Activated B cell treated with CpG ODN at 0.5 μM for 24 hours (primary cell): ENCODE results near the gene DLG2. TPM values are rescaled to one million over a fixed set of nuclear protein-coding genes. Genes with fewer than 3 reads are reported as not detected.

Experiments used
- ATAC-seq: fragments of 200-7000 bp; cut with Tn5 transposase; one replicate; pipeline ENCODE4 v1.10.0; 2021; ENCODE audit warnings: low read depth, mild to moderate bottlenecking, moderate library complexity
- CTCF ChIA-PET: fragments of 350-600 bp; sonication (Branson Sonifier 250); formaldehyde crosslinking; loops from one replicate; lab custom pipeline; 2021; ENCODE audit warnings: antibody characterized with exemption; lab: Charles Lee
- POLR2A ChIA-PET: fragments of 350-600 bp; sonication (Branson Sonifier 250); formaldehyde crosslinking; loops from one replicate; lab custom pipeline; 2021; ENCODE audit warnings: antibody characterized with exemption; lab: Charles Lee
- DNase-seq: peaks from one replicate; pipeline ENCODE4 v3.0.0; 2022
- H3K27ac Mint-ChIP-seq: one replicate; pipeline ENCODE4 v1.8.0; 2020; ENCODE audit warnings: mixed read lengths
- H3K27me3 Mint-ChIP-seq: one replicate; pipeline ENCODE4 v1.8.0; 2021; ENCODE audit warnings: mixed read lengths
- H3K36me3 Mint-ChIP-seq: one replicate; pipeline ENCODE4 v1.8.0; 2021; ENCODE audit warnings: low read depth, mixed read lengths
- H3K4me1 Mint-ChIP-seq: one replicate; pipeline ENCODE4 v1.8.0; 2021; ENCODE audit warnings: mixed read lengths
- H3K4me3 Mint-ChIP-seq: one replicate; pipeline ENCODE4 v1.8.0; 2020; ENCODE audit warnings: mild to moderate bottlenecking, mixed read lengths
- H3K9me3 Mint-ChIP-seq: one replicate; pipeline ENCODE4 v1.8.0; 2020; ENCODE audit warnings: mixed read lengths
- intact Hi-C: fragments of 100-400 bp; cut with micrococcal nuclease; formaldehyde crosslinking; loops from one replicate; pipeline ENCODE4 v1.15.1; 2024
- total RNA-seq: library from RNA; stranded (reverse); gene quantifications from 2 replicates; pipeline ENCODE4 v1.2.3, GENCODE V29; 2022
- TF ChIP-seq, protein P1 (sequence below): fragments of 200-600 bp; IDR thresholded peaks from one replicate; pipeline ENCODE4 v1.8.0; 2022; ENCODE audit warnings: antibody characterized with exemption, mild to moderate bottlenecking

DLG2 gene
- total RNA-seq, 1 donor from 2014 or later = 2.7 TPM

DNA sequence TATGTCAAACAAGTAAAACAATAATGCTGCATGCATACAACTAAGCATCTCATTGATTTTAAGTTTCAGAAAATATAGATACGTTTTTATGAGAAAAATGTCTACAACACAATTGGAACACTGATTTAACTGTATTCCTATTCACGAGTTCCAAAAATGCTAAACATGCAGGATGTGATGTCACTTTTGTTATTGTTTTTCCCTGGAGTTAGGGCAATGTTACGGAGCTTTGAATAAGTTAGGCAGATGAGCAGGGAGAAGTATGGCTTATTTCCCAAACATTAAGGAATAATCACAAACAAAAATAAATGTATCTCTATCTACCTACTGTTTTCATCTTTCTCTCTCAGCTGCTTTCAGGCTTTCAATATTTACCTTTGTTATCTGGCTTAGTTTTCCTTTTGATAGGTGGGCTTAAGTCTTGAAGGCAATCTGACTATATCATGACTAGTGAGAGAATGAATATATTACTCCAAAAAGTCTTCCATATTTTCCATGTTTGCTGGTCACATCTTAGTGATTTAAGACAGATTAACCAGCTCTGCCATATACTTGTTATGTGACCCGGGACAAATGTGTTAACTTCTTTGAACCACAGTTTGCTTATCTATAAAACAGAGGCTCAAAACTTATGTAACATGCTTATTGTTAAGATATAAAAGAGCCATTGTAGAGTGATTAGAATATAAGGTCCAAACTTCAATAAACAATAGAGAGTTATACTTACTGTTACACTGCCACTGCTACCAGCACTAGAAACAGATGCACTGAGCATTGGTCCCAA, 1486.6 kb downstream of the DLG2 start:
- H3K4me3 Mint-ChIP-seq = no peak overlapping the region
- CTCF ChIA-PET = no interaction called here
- H3K36me3 Mint-ChIP-seq = no peaks in the 10 kb centered on the region
- intact Hi-C loops = no loop called here
- no peaks in the 10 kb centered on the region for H3K4me1 Mint-ChIP-seq
- POLR2A ChIA-PET = no interaction called here
- H3K27me3 Mint-ChIP-seq = no peaks in the 10 kb centered on the region
- H3K9me3 Mint-ChIP-seq = no peaks in the 10 kb centered on the region
- ATAC-seq = no peak
- H3K27ac Mint-ChIP-seq = no peak overlapping the region
- TF ChIP-seq, protein P1, sequence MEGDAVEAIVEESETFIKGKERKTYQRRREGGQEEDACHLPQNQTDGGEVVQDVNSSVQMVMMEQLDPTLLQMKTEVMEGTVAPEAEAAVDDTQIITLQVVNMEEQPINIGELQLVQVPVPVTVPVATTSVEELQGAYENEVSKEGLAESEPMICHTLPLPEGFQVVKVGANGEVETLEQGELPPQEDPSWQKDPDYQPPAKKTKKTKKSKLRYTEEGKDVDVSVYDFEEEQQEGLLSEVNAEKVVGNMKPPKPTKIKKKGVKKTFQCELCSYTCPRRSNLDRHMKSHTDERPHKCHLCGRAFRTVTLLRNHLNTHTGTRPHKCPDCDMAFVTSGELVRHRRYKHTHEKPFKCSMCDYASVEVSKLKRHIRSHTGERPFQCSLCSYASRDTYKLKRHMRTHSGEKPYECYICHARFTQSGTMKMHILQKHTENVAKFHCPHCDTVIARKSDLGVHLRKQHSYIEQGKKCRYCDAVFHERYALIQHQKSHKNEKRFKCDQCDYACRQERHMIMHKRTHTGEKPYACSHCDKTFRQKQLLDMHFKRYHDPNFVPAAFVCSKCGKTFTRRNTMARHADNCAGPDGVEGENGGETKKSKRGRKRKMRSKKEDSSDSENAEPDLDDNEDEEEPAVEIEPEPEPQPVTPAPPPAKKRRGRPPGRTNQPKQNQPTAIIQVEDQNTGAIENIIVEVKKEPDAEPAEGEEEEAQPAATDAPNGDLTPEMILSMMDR = no peak
- DNase-seq = no peak

DNA sequence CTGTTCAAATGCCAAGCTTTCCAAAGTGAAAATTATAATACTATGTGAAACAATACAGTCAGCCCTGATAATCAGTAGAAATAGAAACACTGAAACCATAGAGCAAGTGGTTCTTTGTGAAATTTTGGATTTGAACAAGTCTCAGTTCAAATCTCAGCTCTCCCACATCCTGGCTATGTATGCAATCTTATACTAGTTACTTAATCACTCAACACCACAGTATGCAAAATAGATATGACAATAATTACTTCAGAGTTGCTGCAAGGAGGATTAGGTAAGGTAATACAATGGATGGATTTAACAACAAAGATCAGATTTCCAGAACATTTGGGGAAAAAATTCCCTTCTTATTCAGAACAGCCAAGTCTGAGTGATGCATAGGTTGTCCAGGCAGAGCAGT, 1489.2 kb downstream of the DLG2 start:
- no peaks in the 10 kb centered on the region for H3K4me1 Mint-ChIP-seq
- intact Hi-C loops = no loop called here
- POLR2A ChIA-PET = no interaction called here
- no peak overlapping the region for H3K4me3 Mint-ChIP-seq
- no peak overlapping the region for H3K27ac Mint-ChIP-seq
- no peak for ATAC-seq
- no peaks in the 10 kb centered on the region for H3K36me3 Mint-ChIP-seq
- CTCF ChIA-PET = no interaction called here
- DNase-seq = no peak
- no peaks in the 10 kb centered on the region for H3K9me3 Mint-ChIP-seq
- no peaks in the 10 kb centered on the region for H3K27me3 Mint-ChIP-seq
- TF ChIP-seq, protein P1 = no peak

DNA sequence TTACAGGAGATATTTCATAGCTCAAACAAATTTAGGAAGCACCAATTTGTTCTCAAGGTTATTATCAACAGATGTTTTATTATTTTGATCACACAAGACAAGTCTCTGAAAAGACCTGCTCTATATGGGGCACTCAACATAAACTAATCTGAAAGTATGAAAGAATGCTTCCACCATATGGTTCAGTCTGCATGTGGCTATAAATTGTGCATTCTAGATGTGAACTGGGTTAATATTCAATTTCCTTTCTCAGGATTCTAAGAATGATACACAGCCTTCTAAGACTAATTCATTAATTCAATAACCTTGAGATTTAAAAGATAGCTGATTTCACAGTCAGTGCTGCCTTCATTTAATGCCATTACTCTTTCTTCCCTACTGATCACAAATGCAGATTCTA, 1489.6 kb downstream of the DLG2 start:
- ChIA-PET POLR2A (no interaction called here), CTCF (no interaction called here)
- Mint-ChIP-seq H3K4me1 (no peaks in the 10 kb centered on the region), H3K27me3 (no peaks in the 10 kb centered on the region), H3K9me3 (peaks cover 2% of the 10 kb centered on the region), H3K36me3 (no peaks in the 10 kb centered on the region), H3K4me3 (no peak overlapping the region), H3K27ac (no peak overlapping the region)
- DNase-seq (no peak), ATAC-seq (no peak)
- TF ChIP-seq, protein P1 = no peak
- intact Hi-C loops = no loop called here

DNA sequence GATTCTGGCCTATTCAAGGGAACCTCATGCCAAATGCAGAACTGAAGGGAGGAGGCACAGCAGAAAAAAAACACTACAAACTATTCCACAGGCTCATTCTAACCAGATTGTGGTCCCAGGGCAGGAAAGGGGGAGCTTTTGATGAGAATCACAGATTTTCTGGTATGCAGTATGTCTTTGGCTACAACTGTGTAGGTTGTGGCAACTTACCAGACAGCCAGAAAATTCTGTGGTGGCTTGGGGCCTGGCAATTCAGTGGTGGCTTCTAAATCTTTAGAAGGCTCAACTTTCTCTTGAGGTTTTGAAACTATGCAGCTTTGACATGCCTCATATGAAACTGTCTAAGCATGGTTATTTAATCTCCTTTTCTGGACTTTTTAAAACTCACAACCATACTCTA, 1490.2 kb downstream of the DLG2 start:
- POLR2A ChIA-PET = no interaction called here
- ATAC-seq (no peak), DNase-seq (no peak)
- CTCF ChIA-PET = no interaction called here
- no peaks in the 10 kb centered on the region for H3K27me3 Mint-ChIP-seq
- peaks cover 2% of the 10 kb centered on the region for H3K9me3 Mint-ChIP-seq
- intact Hi-C loops = no loop called here
- TF ChIP-seq, protein P1 = no peak
- H3K36me3 Mint-ChIP-seq = no peaks in the 10 kb centered on the region
- no peaks in the 10 kb centered on the region for H3K4me1 Mint-ChIP-seq
- H3K27ac Mint-ChIP-seq = no peak overlapping the region
- H3K4me3 Mint-ChIP-seq = no peak overlapping the region

DNA sequence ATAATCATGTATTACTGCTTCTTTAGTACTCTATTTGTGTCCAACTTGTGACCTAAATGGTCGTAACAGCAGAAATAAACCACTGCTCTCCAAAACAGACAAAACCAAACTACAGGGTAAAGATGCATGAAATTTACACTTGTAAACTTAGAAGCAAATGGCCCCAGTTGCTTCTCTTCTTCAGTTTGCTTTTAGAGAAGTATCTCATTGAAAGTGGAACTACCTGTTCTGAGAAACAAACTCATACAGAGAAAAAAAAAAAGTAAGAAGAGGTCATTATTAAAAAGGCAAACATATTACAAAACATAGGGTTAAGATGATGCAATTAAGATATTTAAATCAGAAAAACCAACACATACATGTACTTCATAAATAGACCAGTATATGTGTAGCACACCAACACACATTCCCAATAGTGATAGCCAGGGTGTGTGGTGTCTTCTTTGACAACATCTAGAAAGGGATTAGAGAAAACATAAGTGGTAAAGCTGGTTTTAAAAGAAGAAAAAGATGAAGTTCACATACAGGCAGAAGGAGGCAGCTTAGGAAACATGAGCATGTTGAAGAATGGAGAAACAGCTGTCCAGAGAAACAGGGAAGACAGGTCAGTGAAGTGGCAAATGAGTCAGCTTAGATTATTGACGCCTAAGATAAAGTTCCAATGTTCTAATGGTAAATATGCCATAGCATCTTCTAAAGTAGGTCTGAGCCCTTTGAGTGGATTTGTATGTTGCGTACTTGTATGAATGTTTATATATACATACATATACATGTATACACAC, 1496.3 kb downstream of the DLG2 start:
- Mint-ChIP-seq H3K9me3 (peaks cover 2% of the 10 kb centered on the region), H3K27me3 (no peaks in the 10 kb centered on the region), H3K27ac (no peak overlapping the region), H3K4me3 (no peak overlapping the region), H3K36me3 (no peaks in the 10 kb centered on the region), H3K4me1 (no peaks in the 10 kb centered on the region)
- ChIA-PET POLR2A (no interaction called here), CTCF (no interaction called here)
- intact Hi-C loops = no loop called here
- ATAC-seq = no peak
- DNase-seq = no peak
- TF ChIP-seq, protein P1 = no peak
